Activated naive CD8-positive, alpha-beta T cell treated with anti-CD3 and anti-CD28 coated beads for 36 hours (primary cell): ENCODE measurements around the gene NOG. TPM values are rescaled to one million over a fixed set of nuclear protein-coding genes. Genes with fewer than 3 reads are reported as not detected.

Source experiments
- DNase-seq: peaks from one replicate; pipeline ENCODE4 v3.0.0; 2021
- H3K27ac Mint-ChIP-seq: one replicate; pipeline ENCODE4 v1.8.0; 2022; ENCODE audit warnings: mild to moderate bottlenecking, moderate library complexity, mixed read lengths
- H3K27me3 Mint-ChIP-seq: one replicate; pipeline ENCODE4 v1.8.0; 2022; ENCODE audit warnings: mild to moderate bottlenecking, mixed read lengths
- H3K36me3 Mint-ChIP-seq: one replicate; pipeline ENCODE4 v1.8.0; 2021; ENCODE audit warnings: mild to moderate bottlenecking, mixed read lengths
- H3K4me1 Mint-ChIP-seq: one replicate; pipeline ENCODE4 v1.8.0; 2021; ENCODE audit warnings: mixed read lengths
- H3K4me3 Mint-ChIP-seq: one replicate; pipeline ENCODE4 v1.8.0; 2022; ENCODE audit warnings: mild to moderate bottlenecking, moderate library complexity, mixed read lengths
- H3K9me3 Mint-ChIP-seq: one replicate; pipeline ENCODE4 v1.8.0; 2022; ENCODE audit warnings: mixed read lengths
- total RNA-seq, 2 experiments: library from RNA; stranded (reverse); gene quantifications; one replicate each; pipeline ENCODE4 v1.2.3, GENCODE V29; 2021

NOG gene
- total RNA-seq, 2 experiments from 2014 or later = 4.5 TPM

DNA sequence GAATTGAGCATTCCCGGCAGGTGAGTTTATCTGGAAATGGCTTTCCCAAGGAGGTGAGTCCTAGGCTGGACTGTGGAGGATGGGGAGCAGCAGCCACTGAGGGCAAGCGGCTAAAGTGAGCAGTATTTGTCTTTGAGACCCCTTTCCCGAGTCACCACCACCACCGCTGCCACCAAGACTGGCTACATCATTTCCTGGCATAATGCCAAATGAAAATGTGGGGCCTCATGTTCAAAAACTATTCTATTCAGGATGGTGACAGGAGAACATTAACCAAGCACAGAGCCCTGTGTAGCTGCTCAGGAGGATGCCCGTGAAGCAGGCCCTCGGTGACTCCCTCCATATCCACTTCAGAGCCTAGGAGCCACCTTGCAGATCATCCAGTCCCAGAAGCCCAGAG is 46.0 kb downstream of the NOG start:
- no peaks in the 10 kb centered on the region for H3K36me3 Mint-ChIP-seq
- H3K9me3 Mint-ChIP-seq = no peaks in the 10 kb centered on the region
- H3K4me3 Mint-ChIP-seq = no peak overlapping the region
- H3K4me1 Mint-ChIP-seq = peaks cover 7% of the 10 kb centered on the region
- H3K27ac Mint-ChIP-seq = no peak overlapping the region
- H3K27me3 Mint-ChIP-seq = no peaks in the 10 kb centered on the region
- DNase-seq = no peak

DNA sequence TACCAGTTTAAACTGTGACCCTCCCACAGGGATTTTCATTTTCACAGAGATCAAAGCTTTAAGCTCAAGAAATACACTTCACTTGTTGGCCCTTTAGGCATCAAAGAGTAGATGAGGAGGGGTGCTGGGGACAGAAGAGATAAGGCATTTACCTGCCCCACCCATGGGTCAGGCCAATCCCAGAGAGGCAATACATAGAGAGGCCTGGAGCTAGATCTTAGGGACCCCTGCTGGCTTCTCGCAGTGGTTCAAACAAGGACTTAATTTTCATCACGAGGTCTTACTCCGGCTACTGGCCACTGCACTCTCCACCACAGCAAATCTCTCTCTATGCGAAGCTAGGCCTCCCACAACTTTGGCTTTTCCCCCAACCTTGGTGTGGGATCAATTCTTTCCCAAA is 46.6 kb downstream of the NOG start:
- H3K9me3 Mint-ChIP-seq = no peaks in the 10 kb centered on the region
- peaks cover 7% of the 10 kb centered on the region for H3K4me1 Mint-ChIP-seq
- H3K27me3 Mint-ChIP-seq = no peaks in the 10 kb centered on the region
- H3K27ac Mint-ChIP-seq = no peak overlapping the region
- H3K36me3 Mint-ChIP-seq = no peaks in the 10 kb centered on the region
- no peak overlapping the region for H3K4me3 Mint-ChIP-seq
- no peak for DNase-seq

DNA sequence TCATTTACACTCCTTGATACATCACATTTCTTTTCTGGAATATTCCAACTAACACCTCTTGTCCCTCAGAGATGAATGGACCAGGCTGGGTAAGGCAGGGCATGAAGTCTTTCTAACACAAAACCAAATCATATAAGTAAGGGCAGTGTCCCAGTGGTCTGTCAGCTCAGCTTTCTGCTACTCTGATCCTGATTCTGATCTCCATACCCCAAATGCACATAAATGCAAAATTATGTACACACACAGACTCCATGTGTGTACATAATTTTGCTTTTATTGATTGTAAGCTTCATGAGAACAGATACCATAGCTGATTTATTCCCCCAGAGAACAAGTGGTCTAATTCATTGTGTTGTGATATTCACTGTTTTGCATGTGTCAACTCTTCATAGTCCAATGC is 47.9 kb downstream of the NOG start:
- no peak overlapping the region for H3K4me3 Mint-ChIP-seq
- H3K27me3 Mint-ChIP-seq = no peaks in the 10 kb centered on the region
- H3K27ac Mint-ChIP-seq = no peak overlapping the region
- no peaks in the 10 kb centered on the region for H3K36me3 Mint-ChIP-seq
- no peaks in the 10 kb centered on the region for H3K9me3 Mint-ChIP-seq
- peaks cover 7% of the 10 kb centered on the region for H3K4me1 Mint-ChIP-seq
- no peak for DNase-seq

DNA sequence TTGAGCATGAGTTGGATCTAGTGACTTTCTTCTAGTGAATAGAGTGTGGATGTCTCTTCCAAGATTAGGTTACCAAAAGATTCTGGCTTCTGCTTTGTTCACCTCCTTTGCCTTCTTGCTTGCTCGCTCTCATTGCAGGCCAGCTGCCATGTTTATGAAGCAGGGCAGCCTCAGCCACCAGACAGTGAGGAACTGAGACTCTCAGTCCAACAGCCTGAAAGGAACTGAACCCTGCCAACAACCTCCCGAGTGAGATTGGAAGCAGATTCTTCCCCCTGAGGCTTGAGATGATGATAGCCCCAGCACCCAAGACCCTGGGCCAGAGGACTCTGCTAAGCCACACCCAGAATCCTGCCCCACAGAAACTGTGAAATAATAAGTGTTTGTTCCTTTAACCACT is 48.4 kb downstream of the NOG start:
- peaks cover 7% of the 10 kb centered on the region for H3K4me1 Mint-ChIP-seq
- no peaks in the 10 kb centered on the region for H3K27me3 Mint-ChIP-seq
- no peak overlapping the region for H3K27ac Mint-ChIP-seq
- no peak overlapping the region for H3K4me3 Mint-ChIP-seq
- DNase-seq = no peak
- no peaks in the 10 kb centered on the region for H3K36me3 Mint-ChIP-seq
- no peaks in the 10 kb centered on the region for H3K9me3 Mint-ChIP-seq

DNA sequence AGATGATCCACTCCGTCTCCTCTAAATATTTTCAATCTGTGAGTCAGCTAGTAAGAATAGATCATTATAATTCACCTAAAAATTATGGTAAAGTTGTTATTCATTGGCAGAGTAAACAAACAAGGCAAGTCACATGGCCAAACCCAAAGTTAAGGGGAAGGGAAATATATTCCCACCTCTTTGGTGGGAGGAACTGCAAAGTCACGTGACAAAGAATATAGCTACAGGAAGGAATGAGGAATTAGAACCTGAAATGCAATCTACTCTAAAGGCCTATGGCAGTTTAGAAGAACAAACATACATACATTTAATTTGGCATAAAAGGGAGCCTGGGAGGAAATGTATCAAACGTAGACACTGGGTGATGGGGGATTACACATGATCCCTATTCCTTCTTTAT is 48.9 kb downstream of the NOG start:
- Mint-ChIP-seq H3K9me3 (no peaks in the 10 kb centered on the region), H3K27me3 (no peaks in the 10 kb centered on the region), H3K4me3 (no peak overlapping the region), H3K4me1 (peaks cover 7% of the 10 kb centered on the region), H3K36me3 (no peaks in the 10 kb centered on the region), H3K27ac (no peak overlapping the region)
- no peak for DNase-seq

Other genes starting within 250 kb of the NOG start
- gene C17orf67, start 240.2 kb downstream of the NOG start, total RNA-seq = 1 to 10 TPM; 1.5 TPM
- gene DGKE, start 240.5 kb downstream of the NOG start, total RNA-seq = 10 to 100 TPM; 25.8 to 27.1 TPM